Amygdala (tissue), 56 donors: ENCODE results near the gene HEY2.
"Not testable (repeated sequence)": the region's sequence is repeated elsewhere in the genome, so short reads cannot be mapped to it uniquely, and the experiment has no call there.

ENCODE experiments used
- DNase-seq, 56 donors: peaks; one replicate each; lab custom pipeline; 2025; lab: John Stamatoyannopoulos, UW

Gene HEY2

GRCh38 chr6:125749173-125749864, at the start of gene HEY2:
Gene HEY2 (plus strand): TSS chr6:125749632. CDS start chr6:125749777, 145 bp downstream.
- DNase-seq: peak; percentile 63 to 98 (median 92)

- peak in 44 of 56 donors; percentile 4 to 68 (median 28) for DNase-seq
Measured at GRCh38 chr6:125700581-125701353, 48.7 kb upstream of the HEY2 start.

- DNase-seq: no peak
Measured at GRCh38 chr6:125701354-125701668, 48.1 kb upstream of the HEY2 start.

GRCh38 chr6:125703882-125704281, 45.5 kb upstream of the HEY2 start:
- not testable (repeated sequence) for DNase-seq

- no peak for DNase-seq
Measured at GRCh38 chr6:125707615-125708243, 41.7 kb upstream of the HEY2 start.

GRCh38 chr6:125711013-125711675, 38.3 kb upstream of the HEY2 start:
- no peak for DNase-seq

- no peak for DNase-seq
Measured at GRCh38 chr6:125714441-125715090, 34.9 kb upstream of the HEY2 start.

GRCh38 chr6:125717120-125717731, 32.2 kb upstream of the HEY2 start:
- no peak for DNase-seq

GRCh38 chr6:125718109-125718508, 31.3 kb upstream of the HEY2 start:
- DNase-seq: no peak

GRCh38 chr6:125722886-125723285, 26.5 kb upstream of the HEY2 start:
- no peak for DNase-seq

GRCh38 chr6:125727216-125727615, 22.2 kb upstream of the HEY2 start:
- no peak for DNase-seq

GRCh38 chr6:125728739-125729138, 20.7 kb upstream of the HEY2 start:
- peak in 1 of 56 donors; percentile 41 for DNase-seq

- no peak for DNase-seq
Measured at GRCh38 chr6:125729983-125730382, 19.4 kb upstream of the HEY2 start.

- no peak for DNase-seq
Measured at GRCh38 chr6:125732398-125732797, 17.0 kb upstream of the HEY2 start.

GRCh38 chr6:125733516-125734300, 15.7 kb upstream of the HEY2 start:
- no peak for DNase-seq

GRCh38 chr6:125738276-125738675, 11.2 kb upstream of the HEY2 start:
- DNase-seq: no peak

- no peak for DNase-seq
Measured at GRCh38 chr6:125739364-125739763, 10.1 kb upstream of the HEY2 start.

- DNase-seq: no peak
Measured at GRCh38 chr6:125741336-125741735, 8.1 kb upstream of the HEY2 start.

- DNase-seq: no peak
Measured at GRCh38 chr6:125742024-125742423, 7.4 kb upstream of the HEY2 start.
